Transverse colon (tissue), 3 donors: ENCODE measurements around the gene ITPR2.

ENCODE experiments used
- EP300 ChIP-seq: sonication (generic); formaldehyde crosslinking; IDR thresholded peaks from one replicate; pipeline ENCODE4 v1.6.1; 2017; ENCODE audit warnings: antibody characterized with exemption, low read depth
- POLR2A ChIP-seq: fragments of 450-650 bp; IDR thresholded peaks from one replicate; pipeline ENCODE4 v1.6.1; 2016; ENCODE audit warnings: antibody characterized with exemption, mild to moderate bottlenecking, moderate library complexity
- TF ChIP-seq, protein P1 (sequence below), 5 experiments: fragments of 200-600 bp in 3 of 5; fragments of 450-650 bp in 2 of 5; sonication (generic) in 3 of 5; IDR thresholded peaks; 1 replicate in 2 of 5; 2 replicates in 3 of 5; pipeline ENCODE4 v1.5.1; 2016 to 2017; ENCODE audit warnings: antibody characterized with exemption in 5 of 5, inconsistent platforms in 3 of 5, mild to moderate bottlenecking in 2 of 5, moderate library complexity in 1 of 5

DNA sequence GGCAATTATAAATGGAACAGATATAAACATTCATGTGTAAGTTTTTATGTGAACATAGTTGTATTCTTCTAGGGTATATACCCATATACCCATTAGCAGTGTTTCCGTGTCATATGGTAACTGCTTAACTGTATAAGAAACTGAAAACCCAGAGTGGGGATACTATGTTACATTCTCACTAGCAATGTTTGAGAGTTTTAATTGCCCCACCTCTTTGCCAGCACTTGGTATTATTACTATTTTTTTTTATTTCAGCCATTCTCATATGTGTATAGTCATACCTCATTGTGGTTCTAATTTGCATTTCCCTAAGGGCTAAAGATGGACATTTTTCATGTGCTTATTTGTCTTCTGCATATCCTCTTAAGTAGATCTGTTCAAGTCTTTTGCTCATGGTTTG is 28.7 kb upstream of the ITPR2 start:
- TF ChIP-seq EP300 (no peak), POLR2A (no peak)
- TF ChIP-seq, protein P1, sequence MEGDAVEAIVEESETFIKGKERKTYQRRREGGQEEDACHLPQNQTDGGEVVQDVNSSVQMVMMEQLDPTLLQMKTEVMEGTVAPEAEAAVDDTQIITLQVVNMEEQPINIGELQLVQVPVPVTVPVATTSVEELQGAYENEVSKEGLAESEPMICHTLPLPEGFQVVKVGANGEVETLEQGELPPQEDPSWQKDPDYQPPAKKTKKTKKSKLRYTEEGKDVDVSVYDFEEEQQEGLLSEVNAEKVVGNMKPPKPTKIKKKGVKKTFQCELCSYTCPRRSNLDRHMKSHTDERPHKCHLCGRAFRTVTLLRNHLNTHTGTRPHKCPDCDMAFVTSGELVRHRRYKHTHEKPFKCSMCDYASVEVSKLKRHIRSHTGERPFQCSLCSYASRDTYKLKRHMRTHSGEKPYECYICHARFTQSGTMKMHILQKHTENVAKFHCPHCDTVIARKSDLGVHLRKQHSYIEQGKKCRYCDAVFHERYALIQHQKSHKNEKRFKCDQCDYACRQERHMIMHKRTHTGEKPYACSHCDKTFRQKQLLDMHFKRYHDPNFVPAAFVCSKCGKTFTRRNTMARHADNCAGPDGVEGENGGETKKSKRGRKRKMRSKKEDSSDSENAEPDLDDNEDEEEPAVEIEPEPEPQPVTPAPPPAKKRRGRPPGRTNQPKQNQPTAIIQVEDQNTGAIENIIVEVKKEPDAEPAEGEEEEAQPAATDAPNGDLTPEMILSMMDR (IDR thresholded peaks at IDR 0.05) = no peak
